Mesendoderm (in vitro differentiated cells): ENCODE data around the gene FNDC10.
"Not testable (repeated sequence)": the region's sequence is repeated elsewhere in the genome, so short reads cannot be mapped to it uniquely, and the experiment has no call there.

Experiments used
- DNase-seq: peaks from one replicate; pipeline ENCODE4 v3.0.0; 2013
- H2AK5ac ChIP-seq: 2 replicates; pipeline ENCODE4 v1.6.1; 2013; ENCODE audit warnings: low read length, inconsistent platforms
- H2BK120ac ChIP-seq: 2 replicates; pipeline ENCODE4 v1.6.1; 2013; ENCODE audit warnings: low read depth, mild to moderate bottlenecking, low read length, moderate library complexity, mixed read lengths
- H2BK15ac ChIP-seq: replicated peaks from 2 replicates; pipeline ENCODE4 v1.6.1; 2013; ENCODE audit warnings: low read depth, mild to moderate bottlenecking, moderate library complexity
- H2BK5ac ChIP-seq: 2 replicates; pipeline ENCODE4 v1.6.1; 2013; ENCODE audit warnings: low read length, inconsistent platforms
- H3K18ac ChIP-seq: 2 replicates; pipeline ENCODE4 v1.6.1; 2013; ENCODE audit warnings: mild to moderate bottlenecking, low read length, mixed read lengths
- H3K23ac ChIP-seq: one replicate; pipeline ENCODE4 v1.6.1; 2013; ENCODE audit warnings: low read length
- H3K27ac ChIP-seq: 2 replicates; pipeline ENCODE4 v1.5.1; 2013; ENCODE audit warnings: low read depth, mild to moderate bottlenecking, inconsistent platforms, low read length, moderate library complexity
- H3K27me3 ChIP-seq: 2 replicates; pipeline ENCODE4 v1.6.1; 2013; ENCODE audit warnings: low read length, control low read depth, mild to moderate bottlenecking, inconsistent platforms; ENCODE audit not compliant: insufficient read depth, poor library complexity
- H3K36me3 ChIP-seq: 2 replicates; pipeline ENCODE4 v1.6.1; 2013; ENCODE audit warnings: low read length, inconsistent platforms; ENCODE audit not compliant: control insufficient read depth, insufficient read depth
- H3K4ac ChIP-seq: one replicate; pipeline ENCODE4 v1.6.1; 2013; ENCODE audit warnings: low read depth, mild to moderate bottlenecking, low read length, moderate library complexity
- H3K4me1 ChIP-seq: 2 replicates; pipeline ENCODE4 v1.6.1; 2013; ENCODE audit warnings: low read depth, low read length, inconsistent platforms; ENCODE audit not compliant: control insufficient read depth
- H3K4me2 ChIP-seq: 2 replicates; pipeline ENCODE4 v1.6.1; 2013; ENCODE audit warnings: low read length
- H3K4me3 ChIP-seq: 2 replicates; pipeline ENCODE4 v1.5.1; 2013; ENCODE audit warnings: mild to moderate bottlenecking, low read length
- H3K56ac ChIP-seq: one replicate; pipeline ENCODE4 v1.6.1; 2013; ENCODE audit warnings: low read length
- H3K79me1 ChIP-seq: 2 replicates; pipeline ENCODE4 v1.6.1; 2013; ENCODE audit warnings: low read length, inconsistent platforms
- H3K79me2 ChIP-seq: 2 replicates; pipeline ENCODE4 v1.6.1; 2013; ENCODE audit warnings: mild to moderate bottlenecking, low read length; ENCODE audit not compliant: control insufficient read depth, insufficient read depth
- H3K9ac ChIP-seq: 2 replicates; pipeline ENCODE4 v1.6.1; 2013; ENCODE audit warnings: low read length, inconsistent platforms
- H4K5ac ChIP-seq: one replicate; pipeline ENCODE4 v1.6.1; 2013; ENCODE audit warnings: low read length
- H4K8ac ChIP-seq: one replicate; pipeline ENCODE4 v1.6.1; 2013; ENCODE audit warnings: low read depth, mild to moderate bottlenecking, control low read depth, low read length, moderate library complexity
- WGBS: extraction: QIAGEN DNeasy Blood & Tissue Kit; methylation state at CpG from one replicate; pipeline ENCODE4 v1.1.7; 2013; ENCODE audit warnings: low lambda C conversion rate, missing lambda C conversion rate; ENCODE audit not compliant: insufficient coverage; ENCODE audit errors: extremely low coverage; 5-methylcytosine and 5-hydroxymethylcytosine counted together

FNDC10 gene

GRCh38 chr1:1562556-1563195, 37.3 kb downstream of the FNDC10 start:
- H3K56ac ChIP-seq = no peak overlapping the region
- peaks cover 25% of the 10 kb centered on the region for H3K79me1 ChIP-seq
- no peak overlapping the region for H3K27ac ChIP-seq
- peaks cover 37% of the 10 kb centered on the region for H3K79me2 ChIP-seq
- no peak overlapping the region for H3K9ac ChIP-seq
- no peaks in the 10 kb centered on the region for H3K27me3 ChIP-seq
- H2AK5ac ChIP-seq = no peak overlapping the region
- H3K23ac ChIP-seq = no peak overlapping the region
- peaks cover 17% of the 10 kb centered on the region for H3K36me3 ChIP-seq
- no peak overlapping the region for H4K5ac ChIP-seq
- H2BK5ac ChIP-seq = no peak overlapping the region
- no peak overlapping the region for H3K4ac ChIP-seq
- no peak overlapping the region for H3K4me3 ChIP-seq
- H3K18ac ChIP-seq = no peak overlapping the region
- H3K4me1 ChIP-seq = no peaks in the 10 kb centered on the region
- DNase-seq = no peak
- no peak overlapping the region for H4K8ac ChIP-seq
- no peak overlapping the region for H2BK120ac ChIP-seq
- WGBS = no CpG with 5 or more reads among the region's 21 CpGs
- H2BK15ac ChIP-seq = no peak overlapping the region
- H3K4me2 ChIP-seq = no peak overlapping the region

DNA sequence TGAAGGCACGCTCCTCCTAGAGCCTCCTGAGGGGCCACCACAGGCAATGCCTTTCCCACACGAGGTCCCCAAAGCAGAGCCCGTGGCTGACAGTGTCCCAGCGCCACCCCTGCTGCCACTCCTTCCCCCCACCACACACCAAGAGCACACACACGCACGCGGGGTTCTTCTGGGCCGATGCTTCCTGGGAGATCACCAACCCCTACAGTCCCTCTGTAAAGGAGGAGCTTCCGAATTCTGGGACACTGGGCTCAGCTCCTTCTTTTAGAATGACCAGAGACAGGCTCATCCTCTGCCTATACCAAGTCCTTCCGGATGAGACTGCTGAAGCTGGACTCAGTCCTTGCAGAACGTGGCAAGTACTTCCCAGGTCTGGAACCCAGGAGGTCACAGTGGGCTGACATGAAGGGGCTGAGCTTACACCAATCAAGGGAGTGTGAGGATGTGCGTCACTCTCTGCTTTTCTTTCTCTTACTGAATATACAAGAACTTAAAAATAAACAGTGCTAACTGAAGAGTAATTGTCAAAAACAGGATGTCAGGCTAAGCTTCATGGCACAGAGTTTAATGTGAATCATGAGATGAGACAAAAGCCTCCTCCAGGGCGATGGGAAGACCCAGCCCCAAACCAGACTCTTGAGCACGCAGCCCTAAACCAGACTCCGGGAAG, 38.0 kb downstream of the FNDC10 start:
- H3K79me1 ChIP-seq = peaks cover 23% of the 10 kb centered on the region
- H3K4me2 ChIP-seq = no peak overlapping the region
- no peak overlapping the region for H4K5ac ChIP-seq
- no peak overlapping the region for H2BK5ac ChIP-seq
- no CpG with 5 or more reads among the region's 15 CpGs for WGBS
- H2BK15ac ChIP-seq = no peak overlapping the region
- no peak overlapping the region for H2BK120ac ChIP-seq
- H3K56ac ChIP-seq = no peak overlapping the region
- no peak overlapping the region for H3K4ac ChIP-seq
- DNase-seq = no peak
- no peak overlapping the region for H3K18ac ChIP-seq
- H2AK5ac ChIP-seq = no peak overlapping the region
- peaks cover 15% of the 10 kb centered on the region for H3K36me3 ChIP-seq
- no peaks in the 10 kb centered on the region for H3K4me1 ChIP-seq
- H3K23ac ChIP-seq = no peak overlapping the region
- H3K4me3 ChIP-seq = no peak overlapping the region
- no peak overlapping the region for H3K27ac ChIP-seq
- no peaks in the 10 kb centered on the region for H3K27me3 ChIP-seq
- no peak overlapping the region for H4K8ac ChIP-seq
- H3K9ac ChIP-seq = no peak overlapping the region
- H3K79me2 ChIP-seq = peaks cover 30% of the 10 kb centered on the region

DNA sequence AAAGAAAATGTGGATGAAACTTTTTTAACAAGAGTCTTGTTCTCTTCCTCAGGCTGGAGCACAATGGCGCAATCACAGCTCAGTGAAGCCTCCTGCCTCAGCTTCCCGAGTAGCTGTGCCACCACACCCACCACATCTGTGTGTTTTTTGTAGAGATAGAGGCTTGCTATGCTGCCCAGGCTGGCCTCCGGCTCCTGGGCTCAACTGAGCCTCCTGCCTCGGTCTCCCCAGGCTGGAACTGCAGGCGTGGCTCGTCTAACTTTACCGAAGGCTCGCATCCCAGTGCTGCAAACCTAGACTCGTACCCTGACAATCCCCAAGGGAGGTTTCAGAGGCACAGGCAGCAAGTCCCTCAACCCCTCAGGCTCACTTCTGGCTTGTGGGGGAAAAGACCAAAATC, 39.8 kb downstream of the FNDC10 start:
- no peak overlapping the region for H3K9ac ChIP-seq
- H2BK15ac ChIP-seq = no peak overlapping the region
- no peak overlapping the region for H2AK5ac ChIP-seq
- H3K56ac ChIP-seq = no peak overlapping the region
- peaks cover 15% of the 10 kb centered on the region for H3K36me3 ChIP-seq
- H4K5ac ChIP-seq = no peak overlapping the region
- H3K27me3 ChIP-seq = no peaks in the 10 kb centered on the region
- H3K79me2 ChIP-seq = peaks cover 13% of the 10 kb centered on the region
- no peak overlapping the region for H2BK120ac ChIP-seq
- H3K4me2 ChIP-seq = no peak overlapping the region
- no CpG with 5 or more reads among the region's 9 CpGs for WGBS
- peaks cover 19% of the 10 kb centered on the region for H3K79me1 ChIP-seq
- H4K8ac ChIP-seq = no peak overlapping the region
- no peak overlapping the region for H3K18ac ChIP-seq
- H2BK5ac ChIP-seq = no peak overlapping the region
- H3K27ac ChIP-seq = no peak overlapping the region
- no peak overlapping the region for H3K23ac ChIP-seq
- no peak for DNase-seq
- H3K4ac ChIP-seq = no peak overlapping the region
- no peak overlapping the region for H3K4me3 ChIP-seq
- H3K4me1 ChIP-seq = no peaks in the 10 kb centered on the region

GRCh38 chr1:1559066-1559465, 40.9 kb downstream of the FNDC10 start:
- peaks cover 8% of the 10 kb centered on the region for H3K36me3 ChIP-seq
- H3K18ac ChIP-seq = no peak overlapping the region
- no peak overlapping the region for H3K56ac ChIP-seq
- no peak overlapping the region for H3K4me2 ChIP-seq
- H3K4ac ChIP-seq = no peak overlapping the region
- no CpG with 5 or more reads among the region's 17 CpGs for WGBS
- H2AK5ac ChIP-seq = no peak overlapping the region
- no peak overlapping the region for H3K27ac ChIP-seq
- H3K4me1 ChIP-seq = no peaks in the 10 kb centered on the region
- DNase-seq = no peak
- H3K27me3 ChIP-seq = no peaks in the 10 kb centered on the region
- no peak overlapping the region for H2BK5ac ChIP-seq
- H2BK120ac ChIP-seq = no peak overlapping the region
- peaks cover 12% of the 10 kb centered on the region for H3K79me1 ChIP-seq
- no peak overlapping the region for H3K23ac ChIP-seq
- H3K79me2 ChIP-seq = peaks cover 4% of the 10 kb centered on the region
- no peak overlapping the region for H3K9ac ChIP-seq
- H3K4me3 ChIP-seq = no peak overlapping the region
- H4K5ac ChIP-seq = no peak overlapping the region
- no peak overlapping the region for H4K8ac ChIP-seq
- H2BK15ac ChIP-seq = no peak overlapping the region

GRCh38 chr1:1558591-1558990, 41.3 kb downstream of the FNDC10 start:
- Histone ChIP-seq H3K56ac (no peak overlapping the region), H3K4me1 (no peaks in the 10 kb centered on the region), H2BK5ac (no peak overlapping the region), H3K4ac (no peak overlapping the region), H3K18ac (no peak overlapping the region), H2BK15ac (no peak overlapping the region), H2BK120ac (no peak overlapping the region), H3K4me2 (no peak overlapping the region), H3K27ac (no peak overlapping the region), H2AK5ac (no peak overlapping the region), H3K79me2 (peaks cover 2% of the 10 kb centered on the region), H3K36me3 (peaks cover 6% of the 10 kb centered on the region), H3K79me1 (peaks cover 12% of the 10 kb centered on the region), H4K5ac (no peak overlapping the region), H3K4me3 (no peak overlapping the region), H3K9ac (no peak overlapping the region), H3K27me3 (no peaks in the 10 kb centered on the region), H4K8ac (no peak overlapping the region), H3K23ac (no peak overlapping the region)
- no peak for DNase-seq
- no CpG with 5 or more reads among the region's 4 CpGs for WGBS

DNA sequence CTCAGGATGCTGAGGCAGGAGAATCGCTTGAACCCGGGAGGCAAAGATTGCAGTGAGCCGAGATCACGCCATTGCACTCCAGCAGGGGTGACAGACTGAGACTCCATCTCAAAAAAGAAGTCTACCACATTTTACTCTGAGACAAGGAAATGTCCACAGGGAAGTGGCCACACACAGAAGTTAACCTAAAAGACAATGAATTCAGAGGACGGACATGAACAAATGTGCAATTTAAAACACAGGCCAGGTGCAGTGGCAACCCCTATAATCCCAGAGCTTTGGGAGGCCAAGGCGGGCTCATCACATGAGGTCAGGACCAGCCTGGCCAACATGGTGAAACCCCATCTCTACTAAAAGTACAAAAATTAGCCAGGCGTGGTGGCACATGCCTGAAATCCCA, 42.2 kb downstream of the FNDC10 start:
- H3K9ac ChIP-seq, DNase-seq, H2AK5ac ChIP-seq, H3K4me3 ChIP-seq, H3K4me2 ChIP-seq, H4K8ac ChIP-seq, H3K56ac ChIP-seq, H3K4ac ChIP-seq, H3K4me1 ChIP-seq, H4K5ac ChIP-seq, H3K79me1 ChIP-seq, H3K27me3 ChIP-seq, H3K36me3 ChIP-seq, H2BK120ac ChIP-seq, H3K23ac ChIP-seq, H3K18ac ChIP-seq, H2BK15ac ChIP-seq, H3K79me2 ChIP-seq, H3K27ac ChIP-seq, H2BK5ac ChIP-seq: not testable (repeated sequence)
- WGBS = no CpG with 5 or more reads among the region's 7 CpGs
